Osteoblast (primary cell): ENCODE data around the gene CRADD. TPM values are rescaled to one million over a fixed set of nuclear protein-coding genes. Genes with fewer than 3 reads are reported as not detected.
A peak's percentile ranks its signal among the peaks of the same experiment; 100 is the strongest.

Experiments used
- DNase-seq: peaks from one replicate; pipeline ENCODE4 v3.0.0; 2011; ENCODE audit warnings: low spot score, mixed read lengths; ENCODE audit not compliant: insufficient read length; ENCODE audit errors: missing footprints
- H2AFZ ChIP-seq: 2 replicates; pipeline ENCODE4 v1.6.0; 2011; ENCODE audit warnings: mild to moderate bottlenecking, low read length
- H3K27ac ChIP-seq: 2 replicates; pipeline ENCODE4 v1.5.1; 2011; ENCODE audit warnings: mild to moderate bottlenecking, low read depth, low read length, moderate library complexity
- H3K27me3 ChIP-seq: 2 replicates; pipeline ENCODE4 v1.6.0; 2012; ENCODE audit warnings: mild to moderate bottlenecking, control low read depth, inconsistent platforms, low read length, moderate library complexity; ENCODE audit not compliant: insufficient read depth
- H3K36me3 ChIP-seq: 2 replicates; pipeline ENCODE4 v1.5.1; 2011; ENCODE audit warnings: mild to moderate bottlenecking, low read length, control low read depth, moderate library complexity; ENCODE audit not compliant: insufficient read depth
- H3K4me1 ChIP-seq: 2 replicates; pipeline ENCODE4 v1.5.1; 2011; ENCODE audit warnings: mild to moderate bottlenecking, low read length, control low read depth, moderate library complexity; ENCODE audit not compliant: insufficient read depth
- H3K4me2 ChIP-seq: 2 replicates; pipeline ENCODE4 v1.6.0; 2011; ENCODE audit warnings: mild to moderate bottlenecking, low read length; ENCODE audit not compliant: insufficient read depth
- H3K4me3 ChIP-seq: fragments of 200-600 bp; sonication (generic); 3 replicates; pipeline ENCODE4 v1.5.1; 2012; ENCODE audit warnings: mild to moderate bottlenecking, low read length, inconsistent platforms; ENCODE audit not compliant: insufficient read depth
- H3K79me2 ChIP-seq: 2 replicates; pipeline ENCODE4 v1.6.0; 2012; ENCODE audit warnings: mild to moderate bottlenecking, low read length, control low read depth, inconsistent platforms; ENCODE audit not compliant: insufficient read depth
- H3K9me3 ChIP-seq: 2 replicates; pipeline ENCODE4 v1.5.1; 2011; ENCODE audit warnings: low read depth, low read length, control low read depth
- H4K20me1 ChIP-seq: 2 replicates; pipeline ENCODE4 v1.6.0; 2012; ENCODE audit warnings: mild to moderate bottlenecking, low read length, control low read depth; ENCODE audit not compliant: insufficient read depth
- total RNA-seq: library from RNA; depleted of rRNA; stranded (reverse); fragments of >200 nt; gene quantifications from 2 replicates; pipeline ENCODE4 v1.2.3, GENCODE V29; 2012
- TF ChIP-seq, protein P1 (sequence below): IDR thresholded peaks from 2 replicates; pipeline ENCODE4 v1.5.1; 2011; ENCODE audit warnings: mild to moderate bottlenecking, low read depth, low read length, moderate library complexity; ENCODE audit errors: extremely low read depth

Gene CRADD
- total RNA-seq, 1 donor, result 15.6 TPM

DNA sequence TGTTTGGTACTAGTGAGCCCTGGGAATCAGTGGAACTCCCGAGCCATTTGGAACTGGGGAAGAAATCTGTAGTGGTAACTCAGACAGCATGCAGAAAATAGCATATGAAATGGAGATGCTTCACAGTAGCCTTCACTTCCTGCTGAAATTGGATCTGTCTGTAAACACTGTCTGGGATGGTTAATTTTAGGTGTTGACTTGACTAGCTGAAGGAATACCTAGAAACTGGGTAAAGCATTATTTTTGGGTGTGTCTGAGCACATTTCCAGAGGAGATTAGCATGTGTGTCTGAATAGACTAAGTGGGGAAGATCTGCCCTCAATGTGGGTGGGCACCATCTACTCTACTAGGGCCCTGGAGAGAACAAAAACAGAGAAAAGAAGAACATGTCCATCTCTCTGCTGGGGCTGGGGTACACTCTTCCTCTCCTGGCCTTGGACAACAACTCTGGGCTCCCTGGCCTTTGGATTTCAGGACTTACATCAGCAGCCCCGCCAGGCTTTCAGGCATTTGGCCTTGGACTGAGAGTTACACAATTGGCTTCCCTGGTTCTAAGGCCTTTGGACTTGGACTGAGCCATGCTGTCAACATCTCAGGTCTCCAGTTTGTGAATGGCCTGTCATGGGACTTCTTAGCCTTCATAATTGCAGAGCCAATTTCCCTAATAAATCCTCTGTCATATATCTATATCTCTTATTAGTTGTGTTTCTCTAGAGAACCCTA is 14.0 kb upstream of the CRADD start:
- Histone ChIP-seq H4K20me1 (no peaks in the 10 kb centered on the region), H3K36me3 (no peaks in the 10 kb centered on the region), H2AFZ (peak overlapping the region; percentile 69), H3K9me3 (no peaks in the 10 kb centered on the region), H3K4me3 (no peak overlapping the region), H3K27me3 (no peaks in the 10 kb centered on the region), H3K4me1 (no peaks in the 10 kb centered on the region), H3K4me2 (no peak overlapping the region), H3K79me2 (no peaks in the 10 kb centered on the region), H3K27ac (no peak overlapping the region)
- no peak for DNase-seq
- TF ChIP-seq, protein P1, sequence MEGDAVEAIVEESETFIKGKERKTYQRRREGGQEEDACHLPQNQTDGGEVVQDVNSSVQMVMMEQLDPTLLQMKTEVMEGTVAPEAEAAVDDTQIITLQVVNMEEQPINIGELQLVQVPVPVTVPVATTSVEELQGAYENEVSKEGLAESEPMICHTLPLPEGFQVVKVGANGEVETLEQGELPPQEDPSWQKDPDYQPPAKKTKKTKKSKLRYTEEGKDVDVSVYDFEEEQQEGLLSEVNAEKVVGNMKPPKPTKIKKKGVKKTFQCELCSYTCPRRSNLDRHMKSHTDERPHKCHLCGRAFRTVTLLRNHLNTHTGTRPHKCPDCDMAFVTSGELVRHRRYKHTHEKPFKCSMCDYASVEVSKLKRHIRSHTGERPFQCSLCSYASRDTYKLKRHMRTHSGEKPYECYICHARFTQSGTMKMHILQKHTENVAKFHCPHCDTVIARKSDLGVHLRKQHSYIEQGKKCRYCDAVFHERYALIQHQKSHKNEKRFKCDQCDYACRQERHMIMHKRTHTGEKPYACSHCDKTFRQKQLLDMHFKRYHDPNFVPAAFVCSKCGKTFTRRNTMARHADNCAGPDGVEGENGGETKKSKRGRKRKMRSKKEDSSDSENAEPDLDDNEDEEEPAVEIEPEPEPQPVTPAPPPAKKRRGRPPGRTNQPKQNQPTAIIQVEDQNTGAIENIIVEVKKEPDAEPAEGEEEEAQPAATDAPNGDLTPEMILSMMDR, result no peak

DNA sequence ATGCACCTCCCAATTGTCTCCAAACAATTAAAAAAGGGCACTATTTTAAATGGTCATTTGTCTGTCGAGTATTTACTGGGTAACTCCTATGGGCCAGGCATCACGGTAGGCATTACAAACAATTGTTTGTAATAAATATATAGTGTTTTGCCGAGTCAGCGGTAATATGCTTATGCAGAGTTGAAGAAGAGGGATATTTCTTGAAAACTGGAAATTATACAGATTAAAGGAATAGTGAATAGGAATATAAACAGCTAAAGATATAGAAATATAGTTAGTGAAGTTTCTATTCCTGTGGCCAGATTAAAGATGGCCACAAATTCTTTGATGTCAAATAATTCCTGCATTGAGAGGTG is 13.5 kb upstream of the CRADD start:
- Histone ChIP-seq H2AFZ (no peak overlapping the region), H3K4me1 (no peaks in the 10 kb centered on the region), H3K36me3 (no peaks in the 10 kb centered on the region), H3K27ac (no peak overlapping the region), H3K4me2 (no peak overlapping the region), H3K9me3 (no peaks in the 10 kb centered on the region), H3K27me3 (no peaks in the 10 kb centered on the region), H3K4me3 (no peak overlapping the region), H4K20me1 (no peaks in the 10 kb centered on the region), H3K79me2 (no peaks in the 10 kb centered on the region)
- TF ChIP-seq, protein P1, result no peak
- no peak for DNase-seq

DNA sequence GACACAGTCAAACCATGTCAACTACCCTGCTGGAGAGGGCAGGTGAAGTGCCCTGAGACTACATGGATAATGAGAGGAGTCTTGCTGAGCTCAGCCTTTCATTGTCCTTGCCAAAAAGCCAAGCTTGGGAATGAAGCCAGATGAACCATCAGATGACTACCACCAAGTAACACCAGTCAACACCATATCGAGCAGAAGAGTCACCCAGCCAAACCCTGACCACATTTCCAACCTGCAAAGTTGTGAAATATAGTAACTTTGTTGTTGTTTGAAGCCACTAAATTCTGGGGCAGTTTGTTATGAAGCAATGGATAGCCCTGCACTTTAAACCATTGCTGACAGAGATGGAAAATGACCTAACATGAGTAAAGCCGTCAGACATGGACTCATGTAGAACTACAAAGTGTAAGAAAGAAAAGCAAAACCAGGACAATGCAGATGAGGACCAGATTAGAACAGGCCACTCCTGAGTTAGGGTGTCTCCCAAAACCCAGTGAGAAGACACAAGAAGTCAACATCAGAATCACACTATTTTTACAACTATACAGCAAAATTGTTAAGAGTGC is 12.5 kb upstream of the CRADD start:
- Histone ChIP-seq H3K4me1 (no peaks in the 10 kb centered on the region), H2AFZ (no peak overlapping the region), H3K79me2 (no peaks in the 10 kb centered on the region), H3K27ac (no peak overlapping the region), H3K9me3 (no peaks in the 10 kb centered on the region), H3K36me3 (no peaks in the 10 kb centered on the region), H3K27me3 (no peaks in the 10 kb centered on the region), H3K4me2 (no peak overlapping the region), H4K20me1 (no peaks in the 10 kb centered on the region), H3K4me3 (no peak overlapping the region)
- TF ChIP-seq, protein P1, result no peak
- no peak for DNase-seq

DNA sequence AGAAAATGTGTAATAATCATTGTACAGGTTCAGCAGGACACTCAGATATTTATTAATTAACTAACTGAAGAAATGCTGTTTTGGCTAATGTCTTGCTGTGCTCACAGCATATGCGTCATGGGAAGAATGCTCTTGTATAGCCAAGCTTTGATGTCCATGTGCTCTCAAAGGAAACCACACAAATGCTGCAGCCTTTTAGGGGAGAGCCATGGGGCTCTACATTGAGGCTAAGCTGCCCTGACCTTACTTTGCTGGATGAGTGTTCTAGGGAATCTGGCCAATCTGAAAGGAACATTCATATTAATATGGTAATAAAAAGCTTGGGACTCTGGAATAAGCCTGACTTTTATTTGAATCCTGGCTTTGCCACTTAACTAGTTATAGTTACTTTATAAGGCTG is 9.5 kb upstream of the CRADD start:
- Histone ChIP-seq H3K4me3 (no peak overlapping the region), H3K36me3 (no peaks in the 10 kb centered on the region), H3K9me3 (no peaks in the 10 kb centered on the region), H2AFZ (no peak overlapping the region), H3K4me2 (no peak overlapping the region), H3K4me1 (no peaks in the 10 kb centered on the region), H3K79me2 (no peaks in the 10 kb centered on the region), H3K27me3 (no peaks in the 10 kb centered on the region), H3K27ac (no peak overlapping the region), H4K20me1 (no peaks in the 10 kb centered on the region)
- TF ChIP-seq, protein P1, result no peak
- no peak for DNase-seq
